Stomach (tissue), 4 donors: Measurements from ENCODE around the gene C21orf58.

ENCODE experiments used
- CTCF ChIP-seq, 7 experiments: fragments of 450-650 bp in 4 of 7; fragments of 200-600 bp in 3 of 7; sonication (generic) in 3 of 7; IDR thresholded peaks; one replicate each; pipeline ENCODE4 v1.5.1; 2016 to 2019; ENCODE audit warnings: antibody characterized with exemption in 7 of 7, control low read depth in 2 of 7, mild to moderate bottlenecking in 1 of 7
- EP300 ChIP-seq: sonication (generic); formaldehyde crosslinking; IDR thresholded peaks from one replicate; pipeline ENCODE4 v1.6.1; 2017; ENCODE audit warnings: antibody characterized with exemption

GRCh38 chr21:46286648-46287002 is 37.0 kb downstream of the C21orf58 start:
- no peak for TF ChIP-seq CTCF (IDR thresholded peaks at IDR 0.05)
- no peak for TF ChIP-seq EP300
